K562 (cell line): Measurements from ENCODE around the gene IL24. TPM values are rescaled to one million over a fixed set of nuclear protein-coding genes. Genes with fewer than 3 reads are reported as not detected.

ENCODE experiments used
- ARHGAP35 ChIP-seq: fragments of 450-650 bp; IDR thresholded peaks from 2 replicates; pipeline ENCODE4 v1.6.1; 2018; ENCODE audit not compliant: partially characterized antibody
- C11orf30 ChIP-seq: fragments of 450-650 bp; IDR thresholded peaks from 2 replicates; pipeline ENCODE4 v1.6.1; 2016; ENCODE audit warnings: low read depth, mild to moderate bottlenecking
- FOXA3 ChIP-seq, 2 experiments: fragments of 450-650 bp in 1 of 2; sonication (generic) in 1 of 2; formaldehyde crosslinking; IDR thresholded peaks in 1 of 2; conservative IDR thresholded peaks in 1 of 2; 2 replicates each; pipeline versions ENCODE4 v1.4.0 to v1.8.0; 2020 to 2022; ENCODE audit warnings: mild to moderate bottlenecking in 2 of 2, missing genetic modification reagents in 1 of 2
- KDM2B ChIP-seq: fragments of 250-450 bp; sonication (Bioruptor Pico); IDR thresholded peaks from 2 replicates; pipeline ENCODE4 v1.8.0; 2021; ENCODE audit warnings: mild to moderate bottlenecking, moderate library complexity
- MCM5 ChIP-seq: fragments of 450-650 bp; IDR thresholded peaks from 2 replicates; pipeline ENCODE4 v1.6.1; 2016; ENCODE audit warnings: low read depth
- MTA3 ChIP-seq: fragments of 450-650 bp; formaldehyde crosslinking; IDR thresholded peaks from 2 replicates; pipeline ENCODE4 v1.6.1; 2017; ENCODE audit warnings: mild to moderate bottlenecking, borderline replicate concordance
- PCBP1 ChIP-seq: fragments of 200-400 bp; formaldehyde crosslinking; IDR thresholded peaks from 2 replicates; pipeline ENCODE4 v1.6.1; 2018; ENCODE audit warnings: mild to moderate bottlenecking, low read depth, low read length; ENCODE audit not compliant: poor library complexity, severe bottlenecking
- PHTF2 ChIP-seq: fragments of 250-450 bp; sonication (Bioruptor Pico); IDR thresholded peaks from 2 replicates; pipeline ENCODE4 v1.5.0; 2021; ENCODE audit warnings: mild to moderate bottlenecking
- POLR2G ChIP-seq: fragments of 200-400 bp; formaldehyde crosslinking; IDR thresholded peaks from 2 replicates; pipeline ENCODE4 v1.6.1; 2017; ENCODE audit warnings: low read depth, mild to moderate bottlenecking, antibody characterized with exemption, low read length, moderate library complexity
- RAD21 ChIP-seq, 2 experiments: fragments of 250-450 bp in 1 of 2; fragments of 450-650 bp in 1 of 2; sonication (Bioruptor Pico) in 1 of 2; formaldehyde crosslinking in 1 of 2; IDR thresholded peaks in 1 of 2; conservative IDR thresholded peaks in 1 of 2; 2 replicates each; pipeline versions ENCODE4 v1.4.0 to v1.8.0; 2020 to 2022; ENCODE audit warnings: mild to moderate bottlenecking in 2 of 2, moderate library complexity in 1 of 2
- TAF7 ChIP-seq: fragments of 450-650 bp; IDR thresholded peaks from 2 replicates; pipeline ENCODE4 v1.6.1; 2016; ENCODE audit warnings: missing genetic modification characterization, missing compliant biosample characterization
- TRIM24 ChIP-seq, 2 experiments: fragments of 450-650 bp; IDR thresholded peaks; 2 replicates each; pipeline ENCODE4 v1.6.1; 2016
- XRCC3 ChIP-seq: fragments of 450-650 bp; IDR thresholded peaks from 2 replicates; pipeline ENCODE4 v1.6.1; 2017; ENCODE audit warnings: mild to moderate bottlenecking, moderate library complexity
- ZNF347 ChIP-seq: fragments of 450-650 bp; formaldehyde crosslinking; IDR thresholded peaks from 2 replicates; pipeline ENCODE4 v1.4.0; 2020; ENCODE audit warnings: low read depth, mild to moderate bottlenecking, moderate library complexity
- ZZZ3 ChIP-seq: fragments of 450-650 bp; IDR thresholded peaks from 2 replicates; pipeline ENCODE4 v1.6.1; 2016; ENCODE audit warnings: antibody characterized with exemption, mild to moderate bottlenecking, moderate library complexity
- polyA plus RNA-seq, 8 experiments: library from polyadenylated mRNA; depleted of rRNA in 4 of 8; stranded (reverse) in 5 of 8; unstranded in 3 of 8; fragments of >200 nt; fragmentation: Nextera tagmentation in 2 of 8; fragmentation: Illumina TruSeq in 1 of 8; extraction: Ambion mirVana in 2 of 8; extraction: Trizol in 1 of 8; gene quantifications; 2 replicates each; pipeline versions ENCODE4 v1.2.1 to v1.2.3, GENCODE V29; 2011 to 2014; ENCODE audit warnings: inconsistent platforms in 1 of 8, missing spikeins in 1 of 8
- total RNA-seq, 7 experiments: library from RNA; depleted of rRNA in 6 of 7; stranded (reverse); fragments of >200 nt in 6 of 7; fragmentation: Illumina TruSeq in 2 of 7; extraction: Trizol in 2 of 7; gene quantifications; 2 replicates each; pipeline versions ENCODE4 v1.2.1 to v1.2.3, GENCODE V29; 2011 to 2021; ENCODE audit warnings: low replicate concordance in 1 of 7
- TF ChIP-seq, protein P1 (sequence below): fragments of 250-450 bp; sonication (Bioruptor Pico); IDR thresholded peaks from 2 replicates; pipeline ENCODE4 v1.5.1; 2021; ENCODE audit warnings: mild to moderate bottlenecking
- TF ChIP-seq, protein P2 (sequence below): fragments of 450-650 bp; IDR thresholded peaks from 2 replicates; pipeline ENCODE4 v1.6.1; 2018; ENCODE audit warnings: mild to moderate bottlenecking, low read depth; ENCODE audit not compliant: partially characterized antibody
- TF ChIP-seq, protein P3 (sequence below): fragments of 450-650 bp; IDR thresholded peaks from 2 replicates; pipeline ENCODE4 v1.6.1; 2016; ENCODE audit warnings: missing biosample characterization, missing genetic modification characterization
- TF ChIP-seq, protein P4 (sequence below): fragments of 200-400 bp; formaldehyde crosslinking; IDR thresholded peaks from 2 replicates; pipeline ENCODE4 v1.6.1; 2017; ENCODE audit warnings: mild to moderate bottlenecking, low read depth, low read length, moderate library complexity
- TF ChIP-seq, protein P5 (sequence below): fragments of 450-650 bp; formaldehyde crosslinking; conservative IDR thresholded peaks from 2 replicates; pipeline ENCODE4 v1.4.0; 2022; ENCODE audit warnings: mild to moderate bottlenecking, missing genetic modification characterization

IL24 gene
- total and polyA plus RNA-seq, 9 of the 15 experiments (the other 6 are each of a cell fraction or from before 2014, with no cell fraction given) = 0.04 to 0.19 TPM; not detected in 7

DNA sequence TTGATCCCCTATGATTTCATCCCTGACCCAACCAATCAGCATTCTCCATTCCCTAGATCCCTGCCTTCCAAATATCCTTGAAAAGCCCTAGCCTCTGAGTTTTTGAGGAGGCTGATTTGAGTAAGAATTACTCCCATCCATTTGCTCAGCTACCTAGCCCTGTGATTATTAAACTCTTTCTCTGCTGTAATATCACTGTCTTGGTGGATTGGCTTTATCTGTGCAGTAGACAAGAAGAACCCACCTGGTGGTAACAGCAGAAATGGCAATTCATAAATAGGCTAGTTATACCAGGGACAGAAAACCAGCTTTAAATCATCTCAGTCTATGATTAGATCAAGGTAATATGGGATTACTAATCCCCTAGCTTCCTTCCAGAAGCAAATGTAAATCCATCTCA is 18.8 kb upstream of the IL24 start (continued):
- TF ChIP-seq C11orf30 (no peak), PCBP1 (no peak), ZNF347 (CRISPR knock-in tag) (no peak), FOXA3 (CRISPR knock-in tag; conservative IDR thresholded peaks at IDR 0.05 in 1 of 2, IDR thresholded peaks at IDR 0.05 in 1 of 2) (no peak), TRIM24 (IDR thresholded peaks at IDR 0.05) (peak; percentile 34 to 80; a peak in 3 of 4 replicates), PHTF2 (CRISPR knock-in tag) (no peak), MTA3 (0 out of 2 replicates have a peak, but pooled peaks have one; percentile 35), POLR2G (no peak), RAD21 (CRISPR knock-in tag; conservative IDR thresholded peaks at IDR 0.05 in 1 of 2, IDR thresholded peaks at IDR 0.05 in 1 of 2) (peak in 1 of 2 experiments; percentile 42; a peak in 2 of 4 replicates), ARHGAP35 (no peak), XRCC3 (peak; percentile 83), KDM2B (CRISPR knock-in tag) (no peak), MCM5 (no peak), ZZZ3 (no peak), TAF7 (tag) (no peak)
- TF ChIP-seq, protein P1, sequence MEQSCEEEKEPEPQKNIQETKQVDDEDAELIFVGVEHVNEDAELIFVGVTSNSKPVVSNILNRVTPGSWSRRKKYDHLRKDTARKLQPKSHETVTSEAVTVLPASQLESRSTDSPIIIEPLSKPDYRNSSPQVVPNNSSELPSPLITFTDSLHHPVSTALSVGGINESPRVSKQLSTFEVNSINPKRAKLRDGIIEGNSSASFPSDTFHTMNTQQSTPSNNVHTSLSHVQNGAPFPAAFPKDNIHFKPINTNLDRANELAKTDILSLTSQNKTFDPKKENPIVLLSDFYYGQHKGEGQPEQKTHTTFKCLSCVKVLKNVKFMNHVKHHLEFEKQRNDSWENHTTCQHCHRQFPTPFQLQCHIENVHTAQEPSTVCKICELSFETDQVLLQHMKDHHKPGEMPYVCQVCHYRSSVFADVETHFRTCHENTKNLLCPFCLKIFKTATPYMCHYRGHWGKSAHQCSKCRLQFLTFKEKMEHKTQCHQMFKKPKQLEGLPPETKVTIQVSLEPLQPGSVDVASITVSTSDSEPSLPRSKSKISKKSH (CRISPR knock-in tag) = 0 out of 2 replicates have a peak, but pooled peaks have one; percentile 78
- TF ChIP-seq, protein P2, sequence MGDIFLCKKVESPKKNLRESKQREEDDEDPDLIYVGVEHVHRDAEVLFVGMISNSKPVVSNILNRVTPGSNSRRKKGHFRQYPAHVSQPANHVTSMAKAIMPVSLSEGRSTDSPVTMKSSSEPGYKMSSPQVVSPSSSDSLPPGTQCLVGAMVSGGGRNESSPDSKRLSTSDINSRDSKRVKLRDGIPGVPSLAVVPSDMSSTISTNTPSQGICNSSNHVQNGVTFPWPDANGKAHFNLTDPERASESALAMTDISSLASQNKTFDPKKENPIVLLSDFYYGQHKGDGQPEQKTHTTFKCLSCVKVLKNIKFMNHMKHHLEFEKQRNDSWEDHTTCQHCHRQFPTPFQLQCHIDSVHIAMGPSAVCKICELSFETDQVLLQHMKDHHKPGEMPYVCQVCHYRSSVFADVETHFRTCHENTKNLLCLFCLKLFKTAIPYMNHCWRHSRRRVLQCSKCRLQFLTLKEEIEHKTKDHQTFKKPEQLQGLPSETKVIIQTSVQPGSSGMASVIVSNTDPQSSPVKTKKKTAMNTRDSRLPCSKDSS = peak; percentile 55
- TF ChIP-seq, protein P3, sequence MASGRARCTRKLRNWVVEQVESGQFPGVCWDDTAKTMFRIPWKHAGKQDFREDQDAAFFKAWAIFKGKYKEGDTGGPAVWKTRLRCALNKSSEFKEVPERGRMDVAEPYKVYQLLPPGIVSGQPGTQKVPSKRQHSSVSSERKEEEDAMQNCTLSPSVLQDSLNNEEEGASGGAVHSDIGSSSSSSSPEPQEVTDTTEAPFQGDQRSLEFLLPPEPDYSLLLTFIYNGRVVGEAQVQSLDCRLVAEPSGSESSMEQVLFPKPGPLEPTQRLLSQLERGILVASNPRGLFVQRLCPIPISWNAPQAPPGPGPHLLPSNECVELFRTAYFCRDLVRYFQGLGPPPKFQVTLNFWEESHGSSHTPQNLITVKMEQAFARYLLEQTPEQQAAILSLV = no peak
- TF ChIP-seq, protein P4, sequence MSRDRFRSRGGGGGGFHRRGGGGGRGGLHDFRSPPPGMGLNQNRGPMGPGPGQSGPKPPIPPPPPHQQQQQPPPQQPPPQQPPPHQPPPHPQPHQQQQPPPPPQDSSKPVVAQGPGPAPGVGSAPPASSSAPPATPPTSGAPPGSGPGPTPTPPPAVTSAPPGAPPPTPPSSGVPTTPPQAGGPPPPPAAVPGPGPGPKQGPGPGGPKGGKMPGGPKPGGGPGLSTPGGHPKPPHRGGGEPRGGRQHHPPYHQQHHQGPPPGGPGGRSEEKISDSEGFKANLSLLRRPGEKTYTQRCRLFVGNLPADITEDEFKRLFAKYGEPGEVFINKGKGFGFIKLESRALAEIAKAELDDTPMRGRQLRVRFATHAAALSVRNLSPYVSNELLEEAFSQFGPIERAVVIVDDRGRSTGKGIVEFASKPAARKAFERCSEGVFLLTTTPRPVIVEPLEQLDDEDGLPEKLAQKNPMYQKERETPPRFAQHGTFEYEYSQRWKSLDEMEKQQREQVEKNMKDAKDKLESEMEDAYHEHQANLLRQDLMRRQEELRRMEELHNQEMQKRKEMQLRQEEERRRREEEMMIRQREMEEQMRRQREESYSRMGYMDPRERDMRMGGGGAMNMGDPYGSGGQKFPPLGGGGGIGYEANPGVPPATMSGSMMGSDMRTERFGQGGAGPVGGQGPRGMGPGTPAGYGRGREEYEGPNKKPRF = no peak
- TF ChIP-seq, protein P5, sequence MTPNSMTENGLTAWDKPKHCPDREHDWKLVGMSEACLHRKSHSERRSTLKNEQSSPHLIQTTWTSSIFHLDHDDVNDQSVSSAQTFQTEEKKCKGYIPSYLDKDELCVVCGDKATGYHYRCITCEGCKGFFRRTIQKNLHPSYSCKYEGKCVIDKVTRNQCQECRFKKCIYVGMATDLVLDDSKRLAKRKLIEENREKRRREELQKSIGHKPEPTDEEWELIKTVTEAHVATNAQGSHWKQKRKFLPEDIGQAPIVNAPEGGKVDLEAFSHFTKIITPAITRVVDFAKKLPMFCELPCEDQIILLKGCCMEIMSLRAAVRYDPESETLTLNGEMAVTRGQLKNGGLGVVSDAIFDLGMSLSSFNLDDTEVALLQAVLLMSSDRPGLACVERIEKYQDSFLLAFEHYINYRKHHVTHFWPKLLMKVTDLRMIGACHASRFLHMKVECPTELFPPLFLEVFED (CRISPR knock-in tag) = no peak
